Lower lobe of right lung (tissue), 2 donors: ENCODE measurements around the gene SREBF1. TPM values are rescaled to one million over a fixed set of nuclear protein-coding genes. Genes with fewer than 3 reads are reported as not detected.
A peak's percentile ranks its signal among the peaks of the same experiment; 100 is the strongest.

Source experiments
- ATAC-seq, 2 donors: fragments of 200-7000 bp; cut with Tn5 transposase; one replicate each; pipeline ENCODE4 v1.9.1; 2020 to 2022; ENCODE audit warnings: mild to moderate bottlenecking in 2 of 2, moderate library complexity in 2 of 2
- DNase-seq: peaks from one replicate; pipeline ENCODE4 v3.0.0-alpha.2; 2020
- H3K27ac ChIP-seq: fragments of 200-600 bp; one replicate; pipeline ENCODE4 v1.8.0; 2022
- H3K27me3 ChIP-seq: fragments of 200-600 bp; one replicate; pipeline ENCODE4 v1.8.0; 2022; ENCODE audit warnings: low read depth
- H3K36me3 ChIP-seq: fragments of 200-600 bp; one replicate; pipeline ENCODE4 v1.8.0; 2022; ENCODE audit warnings: mild to moderate bottlenecking
- H3K4me1 ChIP-seq: fragments of 200-600 bp; one replicate; pipeline ENCODE4 v1.8.0; 2022
- H3K4me3 ChIP-seq: fragments of 200-600 bp; one replicate; pipeline ENCODE4 v1.8.0; 2022; ENCODE audit warnings: mild to moderate bottlenecking
- H3K9me3 ChIP-seq: fragments of 200-600 bp; one replicate; pipeline ENCODE4 v1.8.0; 2022
- CTCF ChIP-seq: fragments of 200-600 bp; IDR thresholded peaks from one replicate; pipeline ENCODE4 v1.8.0; 2022; ENCODE audit warnings: antibody characterized with exemption, mild to moderate bottlenecking
- intact Hi-C: fragments of 100-400 bp; cut with DNase I; formaldehyde crosslinking; loops from one replicate; pipeline ENCODE4 v1.11.0; 2022
- total RNA-seq: library from RNA; stranded (reverse); fragmentation: NEBNext Ultra II Directional; extraction: Animal tissue kit (Norgen Biotek cat#: 25700); gene quantifications from one replicate; pipeline ENCODE4 v1.2.1, GENCODE V29; 2021
- donor health status: DM: no; HTN: yes; CAD: no; lungs with severe emphysema.

The SREBF1 gene
- total RNA-seq, 1 donor from 2014 or later: 77.2 TPM

- Histone ChIP-seq H3K27me3 (no peaks in the 10 kb centered on the region), H3K36me3 (no peaks in the 10 kb centered on the region), H3K27ac (no peak overlapping the region), H3K4me3 (no peak overlapping the region), H3K4me1 (peaks cover 42% of the 10 kb centered on the region), H3K9me3 (no peaks in the 10 kb centered on the region)
- ATAC-seq (no peak), DNase-seq (no peak)
- TF ChIP-seq CTCF: no peak
- intact Hi-C loops: no loop called here
Observed at GRCh38 chr17:17787568-17787967, 49.2 kb downstream of the SREBF1 start.

- TF ChIP-seq CTCF: no peak
- Histone ChIP-seq H3K9me3 (no peaks in the 10 kb centered on the region), H3K27me3 (no peaks in the 10 kb centered on the region), H3K36me3 (no peaks in the 10 kb centered on the region), H3K4me3 (no peak overlapping the region), H3K4me1 (peaks cover 41% of the 10 kb centered on the region), H3K27ac (no peak overlapping the region)
- ATAC-seq (no peak), DNase-seq (no peak)
- intact Hi-C loops: no loop called here
Observed at GRCh38 chr17:17786998-17787397, 49.8 kb downstream of the SREBF1 start.

GRCh38 chr17:17785407-17785806 is 51.4 kb downstream of the SREBF1 start:
- Histone ChIP-seq H3K36me3 (no peaks in the 10 kb centered on the region), H3K27ac (no peak overlapping the region), H3K4me3 (no peak overlapping the region), H3K4me1 (peaks cover 51% of the 10 kb centered on the region), H3K27me3 (no peaks in the 10 kb centered on the region), H3K9me3 (no peaks in the 10 kb centered on the region)
- no peak for DNase-seq
- TF ChIP-seq CTCF: no peak
- no peak for ATAC-seq
- intact Hi-C loops: no loop called here

GRCh38 chr17:17784657-17785267 is 52.0 kb downstream of the SREBF1 start:
- Histone ChIP-seq H3K27me3 (no peaks in the 10 kb centered on the region), H3K4me3 (peak overlapping the region; percentile 59), H3K9me3 (no peaks in the 10 kb centered on the region), H3K4me1 (peaks cover 53% of the 10 kb centered on the region), H3K27ac (no peak overlapping the region), H3K36me3 (no peaks in the 10 kb centered on the region)
- no peak for ATAC-seq
- no peak for TF ChIP-seq CTCF
- DNase-seq: no peak
- intact Hi-C loops: no loop called here

- intact Hi-C loops: no loop called here
- H3K4me1 ChIP-seq: peaks cover 60% of the 10 kb centered on the region
- H3K36me3 ChIP-seq: no peaks in the 10 kb centered on the region
- H3K27ac ChIP-seq: peak overlapping the region; percentile 46
- TF ChIP-seq CTCF: no peak
- DNase-seq: no peak
- H3K27me3 ChIP-seq: no peaks in the 10 kb centered on the region
- ATAC-seq: peak; percentile 2 to 5
- no peaks in the 10 kb centered on the region for H3K9me3 ChIP-seq
- H3K4me3 ChIP-seq: peak overlapping the region; percentile 59
Observed at GRCh38 chr17:17783825-17784656, 52.7 kb downstream of the SREBF1 start.
